K562 (cell line): Measurements from ENCODE around the gene STXBP6. TPM values are rescaled to one million over a fixed set of nuclear protein-coding genes. Genes with fewer than 3 reads are reported as not detected.

Experiments used
- ATAC-seq: fragments of 200-7000 bp; cut with Tn5 transposase; 3 replicates; pipeline ENCODE4 v1.9.1; 2020; ENCODE audit warnings: moderate library complexity
- BruUV-seq: library from RNA; stranded (reverse); fragments of 400-500 nt; replicated peaks from 2 replicates; lab custom pipeline; 2021; lab: Mats Ljungman, UMichigan
- CTCF ChIA-PET: fragments of 300-600 bp; formaldehyde crosslinking; extraction: SDS; loops from one replicate; lab custom pipeline; 2021; ENCODE audit warnings: low intra/inter-chr PET ratio; lab: Yijun Ruan, JAX
- POLR2A ChIA-PET: fragments of 300-600, 350-650 bp; sonication (Branson Sonifier 250); formaldehyde crosslinking; extraction: SDS; loops from one replicate; lab custom pipeline; 2021; ENCODE audit warnings: antibody characterized with exemption, inconsistent platforms; lab: Yijun Ruan, JAX
- DNase-seq, 4 experiments: peaks; one replicate each; pipeline versions ENCODE4 v3.0.0 to v3.0.0-alpha.2; 2011 to 2018; ENCODE audit warnings: low spot score in 3 of 4, mixed read lengths in 3 of 4; ENCODE audit errors: extremely low read depth in 1 of 4
- FAIRE-seq: peaks from 2 replicates; lab custom pipeline; 2011; peaks lifted over from hg19 to GRCh38; lab: Jason Lieb, UNC
- H2AFZ ChIP-seq: 2 replicates; pipeline ENCODE4 v1.6.0; 2011; ENCODE audit warnings: low read depth, low read length, control low read depth, inconsistent platforms
- H3K27ac ChIP-seq: fragments of 200-600 bp; 3 replicates; pipeline ENCODE4 v1.8.0; 2011; ENCODE audit warnings: low read depth, mild to moderate bottlenecking, control low read depth, inconsistent platforms, low read length, moderate library complexity, mixed read lengths; ENCODE audit errors: extremely low read depth
- H3K27me3 ChIP-seq, 2 experiments: fragments of 300-600 bp in 1 of 2; 2 replicates in 1 of 2; 3 replicates in 1 of 2; pipeline versions ENCODE4 v1.6.0 to v1.8.0; 2011; ENCODE audit warnings: inconsistent platforms in 2 of 2, low read length in 2 of 2, mild to moderate bottlenecking in 1 of 2, mixed read lengths in 1 of 2, moderate library complexity in 1 of 2; ENCODE audit not compliant: control insufficient read depth in 2 of 2, insufficient read depth in 2 of 2
- H3K36me3 ChIP-seq: fragments of 300-600 bp; 3 replicates; pipeline ENCODE4 v1.8.0; 2011; ENCODE audit warnings: mild to moderate bottlenecking, low read length, inconsistent platforms; ENCODE audit not compliant: control insufficient read depth, insufficient read depth
- H3K4me1 ChIP-seq, 2 experiments: fragments of 200-600 bp in 1 of 2; replicated peaks in 1 of 2; 2 replicates in 1 of 2; 3 replicates in 1 of 2; pipeline versions ENCODE4 v1.5.1 to v1.8.0; 2011; ENCODE audit warnings: inconsistent platforms in 2 of 2, low read length in 2 of 2, mild to moderate bottlenecking in 1 of 2, mixed read lengths in 1 of 2, moderate library complexity in 1 of 2; ENCODE audit not compliant: control insufficient read depth in 2 of 2, insufficient read depth in 2 of 2
- H3K4me2 ChIP-seq: 2 replicates; pipeline ENCODE4 v1.6.1; 2011; ENCODE audit warnings: low read length, control low read depth, inconsistent platforms, mixed read lengths; ENCODE audit not compliant: insufficient read depth
- H3K4me3 ChIP-seq: fragments of 200-600 bp; sonication (generic), shearing (Covaris generic); 2 replicates; pipeline ENCODE4 v1.5.1; 2016; ENCODE audit warnings: control low read depth, inconsistent platforms
- H3K79me2 ChIP-seq: fragments of 200-600 bp; 3 replicates; pipeline ENCODE4 v1.8.0; 2011; ENCODE audit warnings: low read length, inconsistent platforms; ENCODE audit not compliant: control insufficient read depth, insufficient read depth
- H3K9ac ChIP-seq, 2 experiments: 2 replicates each; pipeline versions ENCODE4 v1.6.0 to v1.6.1; 2011; ENCODE audit warnings: low read depth in 2 of 2, low read length in 2 of 2, control low read depth in 1 of 2, inconsistent platforms in 1 of 2, mild to moderate bottlenecking in 1 of 2, mixed read lengths in 1 of 2; ENCODE audit not compliant: insufficient read depth in 1 of 2
- H3K9me1 ChIP-seq: one replicate; pipeline ENCODE4 v1.6.0; 2011; ENCODE audit warnings: inconsistent platforms, mild to moderate bottlenecking, low read length, moderate library complexity; ENCODE audit not compliant: control insufficient read depth, insufficient read depth
- H3K9me3 ChIP-seq: replicated peaks from 2 replicates; pipeline ENCODE4 v1.5.1; 2011; ENCODE audit warnings: low read depth, low read length, inconsistent platforms; ENCODE audit not compliant: control insufficient read depth, insufficient read depth
- H4K20me1 ChIP-seq: replicated peaks from 2 replicates; pipeline ENCODE4 v1.6.1; 2011; ENCODE audit warnings: low read length, inconsistent platforms, mixed read lengths; ENCODE audit not compliant: control insufficient read depth, insufficient read depth
- E2F5 ChIP-seq: sonication (generic); formaldehyde crosslinking; IDR thresholded peaks from 2 replicates; pipeline ENCODE4 v1.8.0; 2022; ENCODE audit warnings: mild to moderate bottlenecking, missing genetic modification reagents
- FOXJ2 ChIP-seq: fragments of 200-800 bp; sonication (Bioruptor generic); IDR thresholded peaks from 2 replicates; pipeline ENCODE4 v1.6.1; 2016; ENCODE audit warnings: missing genetic modification characterization, missing compliant biosample characterization
- HINFP ChIP-seq: fragments of 450-650 bp; conservative IDR thresholded peaks from 2 replicates; pipeline ENCODE4 v1.6.1; 2016; ENCODE audit warnings: missing genetic modification characterization, low read depth, mild to moderate bottlenecking, control low read depth, missing compliant biosample characterization
- HMGXB4 ChIP-seq: sonication (generic); formaldehyde crosslinking; IDR thresholded peaks from 2 replicates; pipeline ENCODE4 v1.8.1; 2023; ENCODE audit warnings: mild to moderate bottlenecking, missing genetic modification reagents
- MEF2A ChIP-seq: IDR thresholded peaks from 2 replicates; pipeline ENCODE4 v1.6.1; 2011; ENCODE audit warnings: low read depth, mild to moderate bottlenecking, low read length, moderate library complexity; ENCODE audit not compliant: control insufficient read depth
- MEIS2 ChIP-seq: fragments of 450-650 bp; IDR thresholded peaks from 2 replicates; pipeline ENCODE4 v1.6.1; 2014; ENCODE audit warnings: mild to moderate bottlenecking; ENCODE audit not compliant: partially characterized antibody
- POU5F1 ChIP-seq: fragments of 150-350 bp; IDR thresholded peaks from 2 replicates; pipeline ENCODE4 v1.6.1; 2014; ENCODE audit warnings: borderline replicate concordance, low read length, low read depth, mild to moderate bottlenecking; ENCODE audit not compliant: partially characterized antibody
- STAT5B ChIP-seq: fragments of 250-450 bp; sonication (Bioruptor Pico); IDR thresholded peaks from 2 replicates; pipeline ENCODE4 v1.8.0; 2021; ENCODE audit warnings: mild to moderate bottlenecking, inconsistent platforms
- TFAM ChIP-seq: fragments of 250-450 bp; sonication (Bioruptor Pico); conservative IDR thresholded peaks from 2 replicates; pipeline ENCODE4 v1.5.0; 2021; ENCODE audit warnings: mild to moderate bottlenecking, moderate library complexity
- ZBTB33 ChIP-seq: sonication (generic); formaldehyde crosslinking; IDR thresholded peaks from 2 replicates; pipeline ENCODE4 v1.8.1; 2023; ENCODE audit warnings: mild to moderate bottlenecking, missing genetic modification reagents
- ZFPM2 ChIP-seq: fragments of 250-450 bp; sonication (Bioruptor Pico); IDR thresholded peaks from 2 replicates; pipeline ENCODE4 v1.5.1; 2022; ENCODE audit warnings: mild to moderate bottlenecking
- ZNF165 ChIP-seq: fragments of 250-450 bp; sonication (Bioruptor Pico); IDR thresholded peaks from 2 replicates; pipeline ENCODE4 v1.4.0; 2020; ENCODE audit warnings: borderline replicate concordance
- ZNF263 ChIP-seq: sonication (generic); formaldehyde crosslinking; IDR thresholded peaks from 2 replicates; pipeline ENCODE4 v1.8.0; 2022; ENCODE audit warnings: mild to moderate bottlenecking, missing genetic modification reagents, borderline replicate concordance
- ZNF347 ChIP-seq: fragments of 450-650 bp; formaldehyde crosslinking; IDR thresholded peaks from 2 replicates; pipeline ENCODE4 v1.4.0; 2020; ENCODE audit warnings: low read depth, mild to moderate bottlenecking, moderate library complexity
- ZNF445 ChIP-seq: fragments of 250-450 bp; sonication (Bioruptor Pico); IDR thresholded peaks from 2 replicates; pipeline ENCODE4 v1.4.0; 2020; ENCODE audit warnings: low read depth, mild to moderate bottlenecking, moderate library complexity
- ZNF644 ChIP-seq: fragments of 200-800 bp; sonication (Bioruptor generic); IDR thresholded peaks from 2 replicates; pipeline ENCODE4 v1.6.1; 2016; ENCODE audit warnings: low read depth, missing genetic modification characterization, missing compliant biosample characterization
- ZNF668 ChIP-seq: fragments of 250-450 bp; sonication (Bioruptor Pico); IDR thresholded peaks from 2 replicates; pipeline ENCODE4 v1.8.0; 2022; ENCODE audit warnings: mild to moderate bottlenecking, inconsistent platforms
- WGBS: fragments of 100-300 bp; shearing (Covaris generic); methylation state at CpG from one replicate; pipeline ENCODE4 v1.1.6; 2016; ENCODE audit warnings: low coverage, mixed read lengths; ENCODE audit not compliant: insufficient coverage; ENCODE audit errors: missing lambda C conversion rate; 5-methylcytosine and 5-hydroxymethylcytosine counted together
- in situ Hi-C: fragments of 300-500 bp; cut with MboI; formaldehyde crosslinking; loops from 4 replicates; pipeline ENCODE4 v1.15.0; 2018; ENCODE audit warnings: inconsistent platforms, mixed read lengths
- intact Hi-C: fragments of 100-400 bp; cut with micrococcal nuclease; formaldehyde crosslinking; loops from 2 replicates; pipeline ENCODE4 v1.14.2; 2022
- polyA plus RNA-seq, 8 experiments: library from polyadenylated mRNA; depleted of rRNA in 4 of 8; stranded (reverse) in 5 of 8; unstranded in 3 of 8; fragments of >200 nt; fragmentation: Nextera tagmentation in 2 of 8; fragmentation: Illumina TruSeq in 1 of 8; extraction: Ambion mirVana in 2 of 8; extraction: Trizol in 1 of 8; gene quantifications; 2 replicates each; pipeline versions ENCODE4 v1.2.1 to v1.2.3, GENCODE V29; 2011 to 2014; ENCODE audit warnings: inconsistent platforms in 1 of 8, missing spikeins in 1 of 8
- total RNA-seq, 7 experiments: library from RNA; depleted of rRNA in 6 of 7; stranded (reverse); fragments of >200 nt in 6 of 7; fragmentation: Illumina TruSeq in 2 of 7; extraction: Trizol in 2 of 7; gene quantifications; 2 replicates each; pipeline versions ENCODE4 v1.2.1 to v1.2.3, GENCODE V29; 2011 to 2021; ENCODE audit warnings: low replicate concordance in 1 of 7

Gene STXBP6
- total and polyA plus RNA-seq, 9 of the 15 experiments (the other 6 are each of a cell fraction or from before 2014, with no cell fraction given) = 0.27 to 0.89 (median 0.59) TPM

- CTCF ChIA-PET = no interaction called here
Observed at GRCh38 chr14:24850072-24850471, 199.9 kb downstream of the STXBP6 start.

More at GRCh38 chr14:24850072-24850471, 199.9 kb downstream of the STXBP6 start:
- Histone ChIP-seq H3K9ac (no peak overlapping the region), H4K20me1 (no peaks in the 10 kb centered on the region), H3K27me3 (no peaks in the 10 kb centered on the region), H3K4me2 (no peak overlapping the region), H3K36me3 (no peaks in the 10 kb centered on the region), H3K4me3 (no peak overlapping the region), H3K9me3 (no peaks in the 10 kb centered on the region)
- POLR2A ChIA-PET = no interaction called here
- FAIRE-seq (no peak), ATAC-seq (no peak)
- in situ Hi-C loops = no loop called here
- WGBS = 3% methylated on average over 2 of the region's 2 CpGs
- TF ChIP-seq ZNF347 (CRISPR knock-in tag) = no peak
- no peak for TF ChIP-seq ZNF263
- TF ChIP-seq ZNF644 = no peak
- no peak for TF ChIP-seq MEIS2
- no peak for TF ChIP-seq ZNF165 (CRISPR knock-in tag)
- TF ChIP-seq HMGXB4 = no peak
- no peak for TF ChIP-seq POU5F1
- TF ChIP-seq ZFPM2 = no peak
- TF ChIP-seq ZBTB33 = no peak
- TF ChIP-seq FOXJ2 = no peak
- no peak for TF ChIP-seq STAT5B
- no peak for TF ChIP-seq HINFP (tag)
- TF ChIP-seq ZNF445 = no peak
- TF ChIP-seq MEF2A = no peak
- TF ChIP-seq TFAM (CRISPR knock-in tag) = no peak
- no peak for TF ChIP-seq E2F5
- TF ChIP-seq ZNF668 = no peak
- TF ChIP-seq, all 486 proteins: peak for 0
- Histone ChIP-seq H3K27ac (no peak overlapping the region), H2AFZ (no peak overlapping the region), H3K9me1 (no peaks in the 10 kb centered on the region), H3K79me2 (no peaks in the 10 kb centered on the region), H3K4me1 (no peaks in the 10 kb centered on the region)
- BruUV-seq = no TSS peak
- intact Hi-C loops = no loop called here
- DNase-seq = no peak
